COR-L47 (cell line): ENCODE results near the gene SLC17A9.

ENCODE experiments used
- DNase-seq: peaks from one replicate; lab custom pipeline; 2025; lab: John Stamatoyannopoulos, UW

The SLC17A9 gene

DNA sequence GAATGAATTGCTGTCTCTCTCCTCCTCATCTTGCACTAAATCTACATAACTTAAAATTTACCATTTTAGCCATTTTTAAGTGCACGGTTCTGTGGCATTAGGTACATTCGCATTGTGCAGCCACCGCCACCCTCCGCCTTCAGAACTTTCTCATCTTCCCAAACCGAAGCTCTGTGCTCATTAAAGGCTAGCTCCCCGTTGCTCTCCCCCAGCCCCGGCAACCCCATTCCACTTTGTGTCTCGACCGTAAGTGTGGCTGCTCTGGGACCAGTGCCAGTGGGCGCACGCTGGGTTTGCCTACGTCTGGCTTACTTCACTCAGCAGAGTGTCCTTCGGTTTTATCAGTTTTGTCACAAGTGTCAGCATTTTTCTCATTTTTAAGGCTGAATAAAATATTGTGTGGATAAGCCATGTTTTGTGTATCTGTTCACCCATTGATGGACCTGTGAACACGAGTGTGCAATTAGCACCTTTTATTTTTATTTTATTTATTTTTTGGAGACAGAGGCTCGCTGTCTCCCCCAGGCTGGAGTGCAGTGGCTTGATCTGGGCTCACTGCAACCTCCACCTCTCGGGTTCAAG lies 16.8 kb downstream of the SLC17A9 start:
- DNase-seq, result no peak

DNA sequence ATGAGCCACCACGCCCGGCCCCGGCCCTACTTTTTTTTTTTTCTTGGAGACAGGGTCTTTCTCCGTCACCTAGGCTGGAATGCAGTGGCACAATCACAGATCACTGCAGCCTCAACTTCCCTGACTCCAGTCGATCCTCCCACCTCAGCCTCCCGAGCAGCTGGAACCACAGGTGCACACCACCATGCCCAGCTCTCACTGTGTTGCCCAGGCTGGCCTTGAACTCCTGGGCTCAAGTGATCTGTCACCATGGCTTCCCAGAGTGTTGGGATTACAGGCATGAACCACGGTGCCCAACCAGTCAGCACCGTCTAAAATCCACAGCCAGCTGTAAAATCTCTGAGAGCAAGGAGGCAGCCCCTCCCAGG lies 17.4 kb downstream of the SLC17A9 start:
- DNase-seq, result no peak

DNA sequence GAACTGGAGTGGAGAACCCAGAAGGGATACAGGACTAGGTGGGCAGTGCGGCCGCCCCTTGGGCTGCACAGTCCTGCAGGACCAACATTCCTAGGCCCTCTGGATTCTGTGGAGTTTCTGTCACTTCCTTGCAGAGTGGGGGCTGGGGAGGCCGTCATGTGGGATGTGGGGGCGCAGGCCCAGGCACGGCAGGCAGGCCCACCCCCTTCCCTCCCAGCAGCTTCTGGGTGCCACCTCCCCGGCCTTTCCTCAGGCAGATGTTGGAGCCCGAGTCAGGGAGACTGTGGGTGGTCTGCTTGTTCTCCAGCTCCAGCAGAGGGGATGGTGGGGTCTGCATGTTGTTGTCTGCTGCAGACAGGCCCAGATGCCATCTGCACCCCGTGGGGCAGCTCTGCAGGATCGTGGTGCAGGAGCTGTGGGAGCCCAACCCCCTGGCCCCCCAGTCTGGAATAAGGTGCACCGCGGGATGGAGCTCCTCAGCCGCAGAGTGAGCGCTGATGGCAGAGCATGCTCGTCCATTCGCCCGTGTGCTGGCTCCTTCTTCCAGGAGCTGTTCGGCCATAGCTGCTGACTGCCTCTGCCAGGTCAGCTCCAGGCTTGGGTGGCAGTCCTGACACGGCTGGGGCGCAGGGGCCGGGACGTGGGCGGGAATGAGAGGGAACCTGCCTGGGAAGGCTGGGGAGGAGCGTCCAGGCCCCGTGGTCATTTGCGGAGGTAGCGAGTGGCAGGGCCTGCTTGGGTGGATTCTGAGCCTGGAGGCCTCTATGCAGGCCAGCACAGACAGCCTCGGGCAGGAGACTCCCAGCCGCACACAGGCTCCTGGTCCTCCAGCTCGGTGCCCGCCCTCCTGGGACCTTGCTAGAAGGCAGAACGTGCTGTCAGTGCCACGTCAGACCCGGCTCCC lies 18.1 kb downstream of the SLC17A9 start:
- no peak for DNase-seq

DNA sequence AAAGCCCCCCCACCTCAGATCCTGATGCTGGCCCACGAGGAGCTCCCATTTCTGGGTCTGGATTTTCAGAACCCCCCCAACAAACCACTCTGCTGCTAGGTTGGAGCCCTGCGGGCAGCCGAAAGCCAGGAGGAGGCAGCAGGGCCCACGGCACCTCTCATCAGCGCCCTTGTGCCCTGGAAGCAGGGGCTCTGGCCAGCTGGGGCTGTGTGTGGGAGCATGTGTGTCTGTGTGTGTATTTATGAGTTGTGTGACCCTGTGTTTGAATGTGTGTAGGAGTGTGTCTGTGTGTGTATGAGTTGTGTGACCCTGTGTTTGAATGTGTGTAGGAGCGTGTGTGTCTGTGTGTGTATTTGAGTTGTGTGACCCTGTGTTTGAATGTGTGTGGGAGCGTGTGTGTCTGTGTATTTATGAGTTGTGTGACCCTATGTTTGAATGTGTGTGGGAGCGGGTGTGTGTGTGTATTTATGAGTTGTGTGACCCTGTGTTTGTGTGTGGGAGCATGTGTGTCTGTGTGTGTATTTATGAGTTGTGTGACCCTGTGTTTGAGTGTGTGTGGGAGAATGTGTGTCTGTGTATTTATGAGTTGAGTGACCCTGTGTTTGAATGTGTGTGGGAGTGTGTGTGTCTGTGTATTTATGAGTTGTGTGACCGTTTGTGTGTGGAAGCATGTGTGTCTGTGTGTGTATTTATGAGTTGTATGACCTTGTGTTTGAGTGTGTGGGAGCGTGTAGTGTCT lies 18.9 kb downstream of the SLC17A9 start:
- no peak for DNase-seq

DNA sequence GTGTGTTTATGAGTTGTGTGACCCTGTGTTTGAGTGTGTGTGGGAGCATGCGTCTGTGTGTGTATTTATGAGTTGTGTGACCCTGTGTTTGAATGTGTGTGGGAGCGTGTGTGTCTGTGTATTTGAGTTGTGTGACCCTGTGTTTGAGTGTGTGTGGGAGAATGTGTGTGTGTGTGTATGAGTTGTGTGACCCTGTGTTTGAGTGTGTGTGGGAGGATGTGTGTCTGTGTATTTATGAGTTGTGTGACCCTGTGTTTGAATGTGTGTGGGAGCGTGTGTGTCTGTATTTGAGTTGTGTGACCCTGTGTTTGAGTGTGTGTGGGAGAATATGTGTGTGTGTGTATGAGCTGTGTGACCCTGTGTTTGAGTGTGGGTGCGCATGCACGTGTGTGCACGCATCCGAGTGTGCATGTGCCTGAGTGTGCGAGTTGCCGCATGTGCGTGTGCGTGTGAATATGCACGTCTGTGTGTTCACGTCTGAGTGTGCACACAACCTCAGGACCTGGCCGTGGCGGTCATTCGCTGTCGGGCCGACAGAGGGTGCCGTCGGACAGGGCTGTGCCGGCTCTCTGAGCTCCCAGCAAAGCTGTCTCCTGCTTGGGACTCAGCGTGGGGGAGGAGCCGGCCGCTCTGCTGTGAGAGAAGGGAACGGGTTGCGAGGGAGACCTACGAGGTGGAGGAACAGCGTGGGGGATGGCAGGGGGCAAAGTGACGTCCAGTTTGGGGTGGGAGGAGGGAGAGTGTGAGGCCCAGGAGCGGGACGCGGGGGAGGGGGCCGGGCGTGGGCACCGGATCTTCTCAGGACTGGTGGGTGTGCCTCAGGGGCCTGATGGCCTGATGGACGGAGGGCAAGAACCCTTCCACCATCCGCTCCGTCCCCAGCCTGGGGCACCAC lies 19.7 kb downstream of the SLC17A9 start:
- peak; percentile 78 for DNase-seq

DNA sequence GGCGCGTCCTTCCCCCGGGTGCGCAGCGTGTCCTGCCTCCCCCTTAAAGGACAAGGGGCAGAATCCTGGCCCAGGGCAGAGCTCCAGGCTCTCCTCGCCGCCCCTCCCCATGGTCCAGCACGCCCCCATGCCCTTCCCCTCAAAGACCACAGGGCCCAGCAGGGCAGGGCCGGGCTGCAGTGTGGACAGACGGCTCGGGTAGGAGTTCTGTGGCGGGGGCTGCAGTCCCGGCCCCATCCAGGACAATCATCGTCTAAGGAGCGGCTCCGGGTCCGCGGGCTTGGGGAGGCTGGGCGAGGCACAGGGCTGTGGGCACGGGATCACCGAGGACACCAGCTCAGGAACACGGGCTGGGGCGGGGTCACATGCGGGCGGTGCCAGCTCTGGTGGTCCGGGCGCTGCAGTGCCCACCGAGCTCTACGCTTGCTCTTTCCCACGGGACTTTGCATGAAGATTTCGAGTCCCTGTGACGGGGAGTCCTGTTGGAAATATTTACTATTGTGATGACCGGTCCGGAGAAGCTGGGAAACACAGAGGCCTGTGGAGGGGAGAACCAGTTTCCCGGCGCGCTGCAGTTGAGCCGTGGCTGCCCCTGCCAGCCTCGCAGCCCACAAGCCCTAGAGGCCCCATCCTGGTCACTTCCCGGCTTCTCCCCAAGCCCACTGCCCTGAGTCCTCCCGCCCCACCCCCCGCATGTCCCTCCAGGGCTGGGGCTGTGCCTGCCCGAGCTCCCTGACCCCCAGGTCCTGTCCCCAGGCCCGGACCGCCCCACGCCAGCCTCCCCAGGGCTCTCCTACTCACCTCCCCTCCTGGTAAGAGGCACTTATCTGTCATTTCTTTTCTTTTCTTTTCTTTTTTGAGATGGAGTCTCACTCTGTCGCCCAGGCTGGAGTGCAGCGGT lies 20.6 kb downstream of the SLC17A9 start:
- DNase-seq, result no peak

DNA sequence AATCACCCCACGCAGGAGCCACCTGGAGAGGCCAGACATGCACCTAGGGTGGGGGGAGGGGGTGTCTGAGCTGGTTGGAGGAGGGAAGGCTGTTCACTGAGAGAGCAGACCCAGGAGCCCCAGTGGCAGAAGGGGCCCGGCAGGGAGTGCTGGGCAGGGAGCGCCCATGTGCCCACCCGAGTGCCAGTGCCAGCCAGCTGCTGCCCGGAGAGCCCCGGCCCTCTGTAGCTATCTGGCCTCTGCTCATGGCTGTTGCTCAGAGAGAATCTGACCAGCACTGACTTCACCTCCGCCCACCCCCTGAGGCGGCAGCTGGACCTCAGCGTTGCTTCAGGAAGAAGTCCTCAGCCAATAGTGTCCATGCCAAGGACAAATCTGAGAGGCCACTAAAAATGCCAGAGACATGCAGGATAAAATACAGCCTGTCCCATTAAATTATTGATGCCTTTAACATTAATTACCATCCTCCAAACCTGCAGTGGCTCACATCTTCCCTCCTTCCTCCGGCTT lies 22.8 kb downstream of the SLC17A9 start:
- DNase-seq, result no peak

DNA sequence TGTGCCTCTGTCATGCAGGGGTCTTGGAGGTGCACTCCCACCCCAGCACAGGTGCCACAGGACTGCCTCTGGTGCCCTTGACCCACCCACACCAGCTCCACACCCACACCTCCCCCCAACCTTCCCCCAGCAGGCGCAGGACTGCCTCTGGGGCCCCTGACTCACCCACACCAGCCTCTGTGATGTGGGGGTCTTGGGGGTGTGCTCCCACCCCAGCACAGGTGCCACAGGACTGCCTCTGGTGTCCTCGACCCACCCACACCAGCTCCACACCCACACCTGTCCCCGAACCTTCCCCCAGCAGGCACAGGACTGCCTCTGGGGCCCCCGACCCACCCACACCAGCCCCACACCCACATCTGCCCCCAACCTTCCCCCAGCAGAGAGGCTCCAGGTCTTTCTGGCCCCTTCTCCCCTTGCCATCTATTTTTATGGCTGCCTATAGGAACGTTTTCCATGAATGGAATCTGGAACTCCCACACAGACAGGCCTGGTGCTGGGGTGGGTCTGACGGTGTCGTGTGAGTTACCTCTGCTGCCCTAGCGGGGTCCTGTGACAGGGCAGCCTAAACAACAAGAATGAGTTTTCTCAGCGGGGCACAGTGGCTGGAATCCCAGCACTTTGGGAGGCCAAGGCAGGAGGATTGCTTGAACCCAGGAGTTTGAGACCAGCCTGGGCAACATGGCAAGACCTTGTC lies 23.5 kb downstream of the SLC17A9 start:
- no peak for DNase-seq

DNA sequence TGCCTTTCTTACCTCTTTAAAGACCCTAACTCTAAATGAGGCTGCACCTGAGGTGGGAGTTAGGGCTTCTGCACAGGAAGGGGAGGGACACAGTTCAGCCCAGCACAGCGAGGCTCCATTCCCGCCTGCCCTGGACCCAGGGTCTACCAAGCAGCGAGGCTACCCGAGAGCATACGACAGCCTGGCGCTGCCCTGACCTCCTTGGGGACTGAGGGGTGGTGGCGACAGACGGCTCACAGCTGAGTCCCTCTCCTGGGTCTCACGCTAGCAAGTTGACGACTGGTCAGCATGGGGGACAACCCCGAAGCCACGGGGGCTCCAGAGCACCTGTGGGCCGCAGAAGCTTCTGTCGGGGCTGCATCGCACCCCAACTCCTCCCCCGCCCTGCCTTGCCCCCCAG lies 24.4 kb downstream of the SLC17A9 start:
- DNase-seq, result no peak

DNA sequence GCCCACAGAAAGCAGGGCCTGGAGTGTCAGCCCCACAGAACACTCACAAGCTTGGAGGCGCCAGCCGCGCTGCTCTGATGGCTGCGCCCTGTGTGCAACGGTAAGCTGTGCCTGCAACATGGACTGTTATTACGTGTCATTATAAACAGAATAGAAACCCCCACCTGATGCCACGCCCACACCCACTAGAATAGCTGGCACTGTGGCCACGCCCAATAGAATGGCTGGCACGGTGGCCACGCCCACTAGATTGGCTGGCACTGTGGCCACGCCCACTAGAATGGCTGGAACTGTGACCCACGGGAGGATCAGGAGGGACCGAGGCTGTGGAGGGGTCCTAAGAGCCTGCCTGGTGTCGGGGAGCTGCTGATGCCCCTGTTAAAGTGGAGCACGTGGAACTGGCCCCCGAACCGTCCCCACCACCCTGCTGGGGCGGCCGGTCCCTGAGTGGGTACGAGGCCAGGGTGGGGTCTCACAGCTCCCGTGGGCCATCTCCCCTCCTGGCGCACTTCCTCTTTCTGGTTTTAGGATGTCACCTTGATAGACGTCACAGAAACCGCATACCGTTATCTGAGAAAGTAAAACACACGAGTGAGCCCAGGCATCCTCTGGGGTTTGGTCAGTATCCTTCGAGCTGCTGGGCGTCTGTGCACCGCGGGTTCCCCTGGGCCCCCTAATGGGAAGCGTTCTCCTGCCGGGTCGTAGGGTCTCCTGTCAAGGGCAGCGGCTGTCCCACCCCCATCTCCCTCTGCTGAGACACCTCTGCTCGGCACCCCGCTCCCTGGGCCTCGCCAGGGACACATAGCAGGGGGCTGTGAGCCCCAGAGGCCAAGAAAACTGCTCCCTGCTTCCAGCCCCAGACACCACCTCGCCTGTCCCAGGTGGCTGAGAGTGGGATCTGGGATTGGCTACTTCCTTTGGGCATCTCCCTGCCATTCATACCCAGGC lies 25.4 kb downstream of the SLC17A9 start:
- DNase-seq, result peak; percentile 78

DNA sequence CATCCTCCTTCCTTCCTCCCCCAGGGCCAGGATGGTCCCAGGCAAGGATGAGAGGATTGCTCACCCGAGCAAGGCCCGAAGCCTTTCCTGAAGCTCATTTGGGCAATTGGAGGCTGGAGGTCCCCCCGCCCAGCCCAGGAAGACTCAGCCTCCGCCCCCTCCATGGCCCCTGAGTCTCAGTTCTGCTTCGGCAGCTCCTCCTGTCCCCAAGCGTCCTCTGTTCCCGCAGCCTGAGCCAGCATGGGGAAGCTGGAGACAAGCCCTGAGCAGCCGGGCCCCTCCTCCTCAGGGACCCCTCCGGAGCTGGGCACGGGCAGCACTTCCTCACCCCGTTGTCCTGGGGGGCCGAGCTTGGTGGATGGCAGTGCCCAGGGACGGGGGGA lies 26.0 kb downstream of the SLC17A9 start:
- no peak for DNase-seq

DNA sequence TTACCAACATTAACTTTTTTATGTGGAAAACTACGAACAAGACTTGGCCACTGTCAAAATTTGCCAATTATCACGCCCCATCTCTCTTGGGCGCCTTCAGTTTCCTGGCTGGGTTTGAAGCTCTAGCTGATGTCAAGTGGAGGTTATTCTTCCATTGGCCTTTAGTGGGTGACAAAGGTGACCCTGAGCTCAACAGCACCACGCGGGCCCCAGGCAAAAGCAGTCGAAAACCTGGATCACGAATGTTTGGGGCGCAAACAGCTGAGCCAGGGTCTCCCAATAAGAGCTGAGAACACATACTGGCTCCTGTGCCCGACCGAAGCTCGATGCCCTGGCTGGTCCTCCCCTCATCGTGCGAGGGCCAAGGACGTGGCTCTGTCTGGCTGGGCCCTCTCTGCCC lies 26.8 kb downstream of the SLC17A9 start:
- no peak for DNase-seq

DNA sequence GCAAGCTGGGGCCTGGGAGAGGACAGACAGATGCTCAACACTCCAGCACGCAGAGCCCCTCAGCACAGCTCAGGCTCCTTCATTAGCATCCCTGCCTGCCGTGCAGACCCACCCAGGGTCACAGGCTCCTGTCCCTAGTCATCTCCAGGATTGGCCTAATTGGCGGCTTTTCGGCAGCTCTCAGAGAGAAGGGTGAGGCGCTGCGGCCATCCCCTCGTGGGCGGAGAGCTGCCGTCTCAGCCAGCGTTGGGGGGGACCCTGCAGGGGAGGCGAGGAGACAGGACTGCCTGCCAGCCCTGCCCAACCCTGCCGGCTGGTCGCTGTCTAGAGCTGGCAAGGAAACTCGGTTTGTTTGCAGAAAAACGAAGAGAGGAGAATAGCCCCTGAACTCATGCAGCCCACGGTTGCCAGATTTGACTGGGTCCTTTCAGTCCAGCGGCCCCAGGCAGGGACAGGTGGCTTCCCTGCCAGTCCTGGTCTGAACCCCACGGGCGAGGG lies 27.4 kb downstream of the SLC17A9 start:
- peak; percentile 81 for DNase-seq

DNA sequence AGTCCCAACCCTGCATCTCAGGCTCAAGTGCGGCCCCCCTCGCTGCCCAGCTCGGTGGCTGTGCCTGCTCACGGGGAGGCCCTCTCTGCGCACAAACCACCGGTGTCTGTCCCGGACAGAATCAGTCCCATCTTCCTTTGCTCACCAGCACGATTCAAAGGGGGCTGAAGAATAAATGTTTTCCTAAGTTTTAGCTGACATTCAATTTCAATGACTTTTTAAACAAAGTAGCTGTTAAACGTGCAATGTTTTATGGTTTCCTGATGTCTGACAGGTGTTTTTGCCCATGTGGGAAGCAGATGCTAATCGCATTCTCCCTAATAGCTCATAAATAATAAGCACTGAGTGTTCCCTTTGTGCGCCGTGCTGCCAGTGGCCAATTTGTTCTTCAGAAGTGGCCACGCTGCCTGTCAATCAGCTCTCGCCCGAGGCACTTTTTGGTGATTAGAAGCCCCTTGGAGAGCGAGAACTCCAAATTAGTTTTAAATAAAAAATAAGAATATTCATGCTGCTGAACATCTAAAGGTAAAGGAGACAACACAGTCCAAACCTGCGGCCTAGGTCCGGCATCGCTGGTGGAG lies 28.0 kb downstream of the SLC17A9 start:
- peak; percentile 89 for DNase-seq

DNA sequence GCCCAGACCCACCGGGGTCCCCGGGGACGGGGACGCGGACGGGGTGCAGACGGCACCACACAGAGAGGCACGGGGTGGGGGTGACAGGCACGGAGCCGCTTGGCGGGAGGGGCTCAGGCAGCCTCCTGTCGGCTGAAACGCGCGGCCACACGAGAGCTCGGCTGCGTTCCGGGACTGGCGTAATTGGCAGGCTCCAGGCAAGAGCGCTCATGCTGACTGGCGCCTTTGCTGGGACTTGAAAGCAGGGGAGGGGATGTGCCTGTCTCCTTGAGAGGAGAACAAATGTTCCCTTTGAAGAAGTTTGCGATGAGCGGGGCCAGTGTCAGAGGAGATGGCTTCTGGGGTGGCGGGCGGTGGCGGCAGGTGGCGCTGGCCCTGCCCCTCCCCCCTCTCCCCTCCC lies 28.5 kb downstream of the SLC17A9 start:
- DNase-seq, result peak; percentile 86

DNA sequence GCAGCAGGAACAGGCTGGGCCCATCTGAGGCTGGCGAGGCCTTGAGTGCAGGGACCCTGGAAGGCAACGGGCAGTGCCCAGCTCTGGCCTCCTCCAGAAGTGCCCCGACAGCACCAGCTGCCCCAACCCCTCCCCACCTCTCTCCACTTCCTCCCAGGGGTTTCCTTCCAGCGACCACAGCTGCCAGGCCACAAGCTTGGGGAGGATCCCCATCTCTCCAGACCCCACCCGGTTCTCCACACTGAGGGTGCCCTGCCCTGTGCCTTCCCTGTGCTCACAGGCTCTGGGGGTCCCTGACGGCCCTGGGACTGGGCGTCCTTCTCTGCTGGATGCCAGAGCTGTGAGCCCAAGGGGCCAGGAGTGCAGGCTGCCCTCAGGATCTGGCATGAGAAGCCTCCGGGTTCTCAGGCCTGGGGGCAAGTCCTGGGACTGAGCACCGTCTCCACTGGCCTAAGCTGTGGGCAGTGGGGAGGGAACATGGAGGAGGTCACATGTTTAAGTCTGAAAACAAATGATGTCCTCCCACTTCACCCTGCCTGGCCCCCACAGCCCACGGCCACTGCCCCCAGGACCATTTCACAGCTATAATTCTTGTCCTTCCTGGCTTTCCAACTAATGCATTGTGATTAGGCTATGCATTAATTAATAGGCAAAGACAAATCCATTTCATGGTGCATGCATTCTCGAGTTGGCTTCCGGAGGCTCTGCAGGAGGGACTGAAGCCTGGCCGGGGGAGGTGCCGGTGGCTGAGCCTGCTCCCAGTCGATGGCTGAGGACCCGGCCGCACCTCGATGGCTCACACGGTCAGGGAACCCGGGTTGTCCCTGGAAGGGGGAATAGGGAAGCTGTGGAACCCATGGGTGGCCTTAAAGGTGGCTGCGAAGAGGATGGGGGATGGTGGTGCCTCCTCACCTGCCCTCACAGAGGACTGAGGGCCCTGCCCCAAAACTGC lies 29.9 kb downstream of the SLC17A9 start:
- DNase-seq, result no peak

DNA sequence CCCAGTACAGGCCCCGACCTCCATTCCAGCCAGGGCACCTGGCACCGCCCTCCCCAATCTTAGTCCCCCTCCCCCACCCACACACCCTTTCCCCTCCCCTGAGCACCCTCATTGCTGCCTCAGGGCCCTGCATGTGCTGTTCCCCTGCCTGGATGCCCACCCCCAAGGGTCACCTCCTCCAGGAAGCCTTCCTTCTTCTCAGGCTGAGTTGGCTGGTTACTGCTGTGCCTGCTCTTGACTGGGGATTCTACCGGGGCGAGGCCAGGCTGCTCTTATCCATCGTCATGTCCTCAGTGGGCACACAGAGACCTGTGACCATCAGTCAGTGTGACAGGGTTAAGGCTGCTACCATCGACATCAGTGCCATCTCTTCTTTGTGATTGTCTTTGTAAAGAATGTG lies 30.7 kb downstream of the SLC17A9 start:
- no peak for DNase-seq
